ENCODE results near the gene FAM43A.

- TF ChIP-seq EP300 (IDR thresholded peaks at IDR 0.05) (no peak), CTCF (IDR thresholded peaks at IDR 0.05) (no peak), POLR2A (IDR thresholded peaks at IDR 0.05) (no peak)
Measured at GRCh38 chr3:194713299-194714136, 27.8 kb downstream of the FAM43A start.

Data from suprapubic skin (tissue), 3 donors.